Suprapubic skin (tissue), 4 donors: Measurements from ENCODE around the gene GLCE. TPM values are rescaled to one million over a fixed set of nuclear protein-coding genes. Genes with fewer than 3 reads are reported as not detected.

Experiments
- DNase-seq, 2 donors: peaks; one replicate each; pipeline ENCODE4 v3.0.0-alpha.2; 2019; ENCODE audit warnings: low spot score in 2 of 2
- H3K27ac ChIP-seq: fragments of 200-600 bp; sonication (generic); one replicate; pipeline ENCODE4 v1.5.1; 2019
- H3K27me3 ChIP-seq: fragments of 200-600 bp; sonication (generic); one replicate; pipeline ENCODE4 v1.5.1; 2019
- H3K36me3 ChIP-seq: fragments of 200-600 bp; sonication (generic); one replicate; pipeline ENCODE4 v1.5.1; 2019
- H3K4me1 ChIP-seq: fragments of 200-600 bp; sonication (generic); one replicate; pipeline ENCODE4 v1.5.1; 2019
- H3K4me3 ChIP-seq: fragments of 200-600 bp; sonication (generic); one replicate; pipeline ENCODE4 v1.5.1; 2019; ENCODE audit warnings: mild to moderate bottlenecking
- H3K9me3 ChIP-seq: fragments of 200-600 bp; sonication (generic); one replicate; pipeline ENCODE4 v1.5.1; 2019
- CTCF ChIP-seq, 2 donors: fragments of 200-600 bp in 1 of 2; fragments of 450-650 bp in 1 of 2; sonication (generic) in 1 of 2; IDR thresholded peaks; one replicate each; pipeline ENCODE4 v1.5.1; 2016 to 2019; ENCODE audit warnings: antibody characterized with exemption in 2 of 2, mild to moderate bottlenecking in 1 of 2, moderate library complexity in 1 of 2
- EP300 ChIP-seq: sonication (generic); formaldehyde crosslinking; IDR thresholded peaks from one replicate; pipeline ENCODE4 v1.6.1; 2017; ENCODE audit warnings: antibody characterized with exemption
- POLR2A ChIP-seq, 2 donors: fragments of 450-650 bp; IDR thresholded peaks; one replicate each; pipeline ENCODE4 v1.6.1; 2017; ENCODE audit warnings: antibody characterized with exemption in 2 of 2, mild to moderate bottlenecking in 2 of 2, moderate library complexity in 2 of 2
- POLR2AphosphoS5 ChIP-seq, 3 donors: sonication (generic); formaldehyde crosslinking; IDR thresholded peaks; one replicate each; pipeline ENCODE4 v1.6.1; 2017; ENCODE audit warnings: antibody characterized with exemption in 3 of 3
- WGBS: methylation state at CpG from one replicate; pipeline ENCODE4 v1.1.5; 2018; 5-methylcytosine and 5-hydroxymethylcytosine counted together
- total RNA-seq, 4 donors: library from RNA; depleted of rRNA; stranded (reverse); fragments of >200 nt; gene quantifications; one replicate each; pipeline ENCODE4 v1.1.0, GENCODE V29; 2016

Gene GLCE
- total RNA-seq, 4 donors from 2014 or later = 16.1 to 18.9 (median 16.9) TPM

GRCh38 chr15:69125236-69125635 lies 35.2 kb upstream of the GLCE start:
- no peaks in the 10 kb centered on the region for H3K9me3 ChIP-seq
- H3K27ac ChIP-seq = no peak overlapping the region
- DNase-seq = no peak
- no peak overlapping the region for H3K4me3 ChIP-seq
- 64% methylated on average over 8 of the region's 8 CpGs for WGBS
- peaks cover 17% of the 10 kb centered on the region for H3K4me1 ChIP-seq
- TF ChIP-seq POLR2A (IDR thresholded peaks at IDR 0.05) (no peak), POLR2AphosphoS5 (IDR thresholded peaks at IDR 0.05) (no peak), EP300 (no peak), CTCF (IDR thresholded peaks at IDR 0.05) (no peak)
- H3K27me3 ChIP-seq = no peaks in the 10 kb centered on the region
- H3K36me3 ChIP-seq = no peaks in the 10 kb centered on the region

- Histone ChIP-seq H3K4me1 (peaks cover 17% of the 10 kb centered on the region), H3K27ac (no peak overlapping the region), H3K4me3 (no peak overlapping the region), H3K36me3 (no peaks in the 10 kb centered on the region), H3K27me3 (no peaks in the 10 kb centered on the region), H3K9me3 (no peaks in the 10 kb centered on the region)
- DNase-seq = no peak
- TF ChIP-seq EP300 (no peak), POLR2AphosphoS5 (IDR thresholded peaks at IDR 0.05) (no peak), POLR2A (IDR thresholded peaks at IDR 0.05) (no peak), CTCF (IDR thresholded peaks at IDR 0.05) (no peak)
- WGBS = 70% methylated on average over 2 of the region's 3 CpGs
Observed at GRCh38 chr15:69126054-69126469, 34.4 kb upstream of the GLCE start.

- Histone ChIP-seq H3K27ac (no peak overlapping the region), H3K36me3 (no peaks in the 10 kb centered on the region), H3K4me3 (no peak overlapping the region), H3K27me3 (no peaks in the 10 kb centered on the region), H3K4me1 (peaks cover 17% of the 10 kb centered on the region), H3K9me3 (no peaks in the 10 kb centered on the region)
- WGBS = 90% methylated on average over 1 of the region's 1 CpG
- DNase-seq = no peak
- TF ChIP-seq POLR2A (IDR thresholded peaks at IDR 0.05) = no peak
- TF ChIP-seq EP300 = no peak
- TF ChIP-seq POLR2AphosphoS5 (IDR thresholded peaks at IDR 0.05) = no peak
- TF ChIP-seq CTCF (IDR thresholded peaks at IDR 0.05) = no peak
Observed at GRCh38 chr15:69127306-69127705, 33.1 kb upstream of the GLCE start.

GRCh38 chr15:69128667-69129311 lies 31.6 kb upstream of the GLCE start:
- no peak for TF ChIP-seq CTCF (IDR thresholded peaks at IDR 0.05)
- no peak for TF ChIP-seq POLR2AphosphoS5 (IDR thresholded peaks at IDR 0.05)
- no peak for TF ChIP-seq EP300
- no peak for TF ChIP-seq POLR2A (IDR thresholded peaks at IDR 0.05)
- Histone ChIP-seq H3K4me3 (no peak overlapping the region), H3K4me1 (peaks cover 24% of the 10 kb centered on the region), H3K27ac (peak overlapping the region; percentile 65), H3K36me3 (no peaks in the 10 kb centered on the region), H3K27me3 (no peaks in the 10 kb centered on the region), H3K9me3 (no peaks in the 10 kb centered on the region)
- 43% methylated on average over 2 of the region's 2 CpGs for WGBS
- no peak for DNase-seq

GRCh38 chr15:69131362-69132220 lies 28.8 kb upstream of the GLCE start:
- WGBS = 83% methylated on average over 7 of the region's 7 CpGs
- TF ChIP-seq POLR2AphosphoS5 (IDR thresholded peaks at IDR 0.05) (no peak), EP300 (no peak), CTCF (IDR thresholded peaks at IDR 0.05) (no peak), POLR2A (IDR thresholded peaks at IDR 0.05) (no peak)
- DNase-seq = no peak
- peaks cover 29% of the 10 kb centered on the region for H3K4me1 ChIP-seq
- H3K9me3 ChIP-seq = no peaks in the 10 kb centered on the region
- no peak overlapping the region for H3K27ac ChIP-seq
- no peak overlapping the region for H3K4me3 ChIP-seq
- H3K36me3 ChIP-seq = no peaks in the 10 kb centered on the region
- no peaks in the 10 kb centered on the region for H3K27me3 ChIP-seq
